GM18499 (cell line): Measurements from ENCODE around the gene CACTIN.

Experiments used
- ATAC-seq: cut with Tn5 transposase; IDR thresholded peaks from one replicate; pipeline ENCODE4 v1.9.1; 2021; ENCODE audit warnings: moderate number of reproducible peaks; ENCODE audit not compliant: insufficient read depth, unreplicated experiment

Gene CACTIN

GRCh38 chr19:3664879-3665642 lies 38.5 kb upstream of the CACTIN start:
- ATAC-seq = no peak

- ATAC-seq = no peak
Observed at GRCh38 chr19:3663838-3664237, 37.2 kb upstream of the CACTIN start.

GRCh38 chr19:3661284-3662238 lies 35.0 kb upstream of the CACTIN start:
- no peak for ATAC-seq

GRCh38 chr19:3660493-3661219 lies 34.1 kb upstream of the CACTIN start:
- ATAC-seq = no peak

- ATAC-seq = no peak
Observed at GRCh38 chr19:3659746-3660112, 33.1 kb upstream of the CACTIN start.

GRCh38 chr19:3658870-3659745 lies 32.5 kb upstream of the CACTIN start:
- ATAC-seq = no peak

- ATAC-seq = no peak
Observed at GRCh38 chr19:3658004-3658869, 31.6 kb upstream of the CACTIN start.

- ATAC-seq = no peak
Observed at GRCh38 chr19:3657395-3657769, 30.8 kb upstream of the CACTIN start.

GRCh38 chr19:3656747-3657394 lies 30.3 kb upstream of the CACTIN start:
- ATAC-seq = no peak

- ATAC-seq = no peak
Observed at GRCh38 chr19:3656073-3656746, 29.6 kb upstream of the CACTIN start.

GRCh38 chr19:3655402-3656072 lies 28.9 kb upstream of the CACTIN start:
- ATAC-seq = no peak

- ATAC-seq = no peak
Observed at GRCh38 chr19:3653865-3654513, 27.4 kb upstream of the CACTIN start.

GRCh38 chr19:3653081-3653795 lies 26.6 kb upstream of the CACTIN start:
- ATAC-seq = no peak

GRCh38 chr19:3652422-3652821 lies 25.8 kb upstream of the CACTIN start:
- no peak for ATAC-seq

GRCh38 chr19:3651684-3652083 lies 25.1 kb upstream of the CACTIN start:
- ATAC-seq = no peak

- no peak for ATAC-seq
Observed at GRCh38 chr19:3649888-3650287, 23.3 kb upstream of the CACTIN start.
